Tibial nerve (tissue), 3 donors: ENCODE results near the gene FNDC11.

Experiments used
- CTCF ChIP-seq, 5 experiments: fragments of 200-600 bp in 3 of 5; fragments of 450-650 bp in 2 of 5; sonication (generic) in 3 of 5; IDR thresholded peaks; one replicate each; pipeline ENCODE4 v1.5.1; 2016 to 2019; ENCODE audit warnings: antibody characterized with exemption in 5 of 5, mild to moderate bottlenecking in 3 of 5, moderate library complexity in 2 of 5
- POLR2A ChIP-seq, 2 donors: fragments of 450-650 bp; IDR thresholded peaks; one replicate each; pipeline ENCODE4 v1.6.1; 2017; ENCODE audit warnings: antibody characterized with exemption in 2 of 2, mild to moderate bottlenecking in 2 of 2, moderate library complexity in 2 of 2

GRCh38 chr20:63589261-63590217, 35.6 kb downstream of the FNDC11 start:
- TF ChIP-seq CTCF (IDR thresholded peaks at IDR 0.05) (no peak), POLR2A (IDR thresholded peaks at IDR 0.05) (no peak)
